Sigmoid colon (tissue), 7 donors: Measurements from ENCODE around the gene PIK3CB. TPM values are rescaled to one million over a fixed set of nuclear protein-coding genes. Genes with fewer than 3 reads are reported as not detected.

Source experiments
- DNase-seq: peaks from one replicate; pipeline ENCODE4 v3.0.0-alpha.2; 2019
- H3K27ac ChIP-seq, 4 donors: fragments of 200-600 bp; sonication (generic); one replicate each; pipeline ENCODE4 v1.5.1; 2016 to 2019; ENCODE audit warnings: mild to moderate bottlenecking in 1 of 4
- H3K27me3 ChIP-seq, 3 donors: fragments of 200-600 bp; sonication (generic); one replicate each; pipeline ENCODE4 v1.5.1; 2019; ENCODE audit warnings: mild to moderate bottlenecking in 1 of 3
- H3K36me3 ChIP-seq, 4 donors: fragments of 200-600 bp; sonication (generic); one replicate each; pipeline ENCODE4 v1.5.1; 2016 to 2019
- H3K4me1 ChIP-seq, 4 donors: fragments of 200-600 bp; sonication (generic); one replicate each; pipeline ENCODE4 v1.5.1; 2017 to 2019
- H3K4me3 ChIP-seq, 4 donors: fragments of 200-600 bp; sonication (generic); one replicate each; pipeline ENCODE4 v1.5.1; 2017 to 2019; ENCODE audit warnings: mild to moderate bottlenecking in 2 of 4, moderate library complexity in 1 of 4
- H3K9me3 ChIP-seq, 4 donors: fragments of 200-600 bp in 3 of 4; sonication (generic) in 3 of 4; one replicate each; pipeline versions ENCODE4 v1.5.1 to v1.6.1; 2013 to 2019
- CTCF ChIP-seq, 4 experiments: fragments of 450-650 bp in 3 of 4; fragments of 200-600 bp in 1 of 4; IDR thresholded peaks; one replicate each; pipeline ENCODE4 v1.5.1; 2016 to 2019; ENCODE audit warnings: antibody characterized with exemption in 4 of 4, mild to moderate bottlenecking in 3 of 4, moderate library complexity in 2 of 4
- EP300 ChIP-seq, 4 donors: sonication (generic); formaldehyde crosslinking; IDR thresholded peaks; one replicate each; pipeline ENCODE4 v1.6.1; 2017; ENCODE audit warnings: antibody characterized with exemption in 4 of 4
- POLR2A ChIP-seq, 2 donors: fragments of 450-650 bp; IDR thresholded peaks; one replicate each; pipeline ENCODE4 v1.6.1; 2016; ENCODE audit warnings: antibody characterized with exemption in 2 of 2, mild to moderate bottlenecking in 2 of 2, moderate library complexity in 2 of 2
- POLR2AphosphoS5 ChIP-seq, 4 donors: sonication (generic); formaldehyde crosslinking; IDR thresholded peaks; one replicate each; pipeline ENCODE4 v1.6.1; 2017; ENCODE audit warnings: antibody characterized with exemption in 4 of 4
- WGBS, 2 donors: extraction: QIAGEN DNeasy Blood & Tissue Kit; methylation state at CpG; one replicate each; pipeline ENCODE4 v1.1.7; 2013; 5-methylcytosine and 5-hydroxymethylcytosine counted together
- intact Hi-C: fragments of 100-400 bp; cut with DNase I; formaldehyde crosslinking; loops from one replicate; pipeline ENCODE4 v1.15.1; 2023
- polyA plus RNA-seq, 3 donors: library from polyadenylated mRNA; stranded (reverse); fragments of 200-250 nt; gene quantifications; one replicate each; pipeline ENCODE4 v1.2.3, GENCODE V29; 2013
- total RNA-seq, 4 donors: library from RNA; depleted of rRNA; stranded (reverse); fragments of >200 nt; gene quantifications; one replicate each; pipeline ENCODE4 v1.1.0, GENCODE V29; 2016
- donor health status: healthy with polysubstance abuse.
- donor health status: Bipolar disorder and iron deficiency.
- donor health status: healthy.

The PIK3CB gene
- total RNA-seq (10 to 100 TPM; 17.4 to 29.5 (median 22.2) TPM), polyA plus RNA-seq (10 to 100 TPM; 18.6 to 28.9 (median 22.0) TPM)

- H3K36me3 ChIP-seq: no peaks in the 10 kb centered on the region
Observed at GRCh38 chr3:138834596-138835396, at the start of gene PIK3CB. PIK3CB (minus strand) TSS chr3:138834928; CDS start chr3:138759343, 75,585 bp downstream.

DNA sequence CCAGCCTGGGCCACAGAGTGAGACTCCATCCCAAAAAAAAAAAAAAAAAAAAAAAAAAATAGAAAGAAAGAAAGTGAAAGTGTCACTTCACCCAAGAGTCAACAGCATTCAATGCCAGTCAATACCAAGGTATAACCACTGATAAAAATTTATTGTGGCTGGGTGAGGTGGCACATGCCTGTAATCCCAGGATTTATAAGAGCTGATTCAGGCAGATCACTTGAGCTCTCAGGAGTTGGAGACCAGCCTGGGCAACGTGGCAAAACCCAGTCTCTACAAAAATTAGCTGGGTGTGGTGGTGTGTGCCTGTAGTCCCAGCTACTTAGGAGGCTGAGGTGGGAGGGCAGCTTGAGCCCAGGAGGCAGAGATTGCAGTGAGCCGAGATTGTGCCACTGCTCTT lies 46.5 kb upstream of the PIK3CB start:
- TF ChIP-seq POLR2A (IDR thresholded peaks at IDR 0.05): no peak
- no peak for TF ChIP-seq EP300 (IDR thresholded peaks at IDR 0.05)
- no peak for TF ChIP-seq CTCF (IDR thresholded peaks at IDR 0.05)
- no peak for TF ChIP-seq POLR2AphosphoS5 (IDR thresholded peaks at IDR 0.05)
- DNase-seq: no peak
- 12 to 55% methylated on average over 2 of the region's 2 CpGs for WGBS, 2 donors
- Histone ChIP-seq H3K4me1 (no peaks in the 10 kb centered on the region), H3K9me3 (no peaks in the 10 kb centered on the region), H3K27me3 (no peaks in the 10 kb centered on the region), H3K4me3 (no peak overlapping the region), H3K27ac (no peak overlapping the region), H3K36me3 (no peaks in the 10 kb centered on the region)
- intact Hi-C loops: no loop called here

More at GRCh38 chr3:138834596-138835396, at the start of gene PIK3CB:
- intact Hi-C loops: loop anchor here (2.0 to 10.0 kb wide), 6 partner anchors 57 to 650 kb away; partner anchors contain the start of genes ARMC8, CEP70 and FAIM
- Histone ChIP-seq H3K27ac (peak within 1 kb of the TSS; percentile 92 to 94 (median 94)), H3K9me3 (no peaks in the 10 kb centered on the region), H3K4me1 (peaks cover 0 to 20% (median 17%) of the 10 kb centered on the region in 4 donors), H3K4me3 (peak within 1 kb of the TSS; percentile 94 to 100 (median 96)), H3K27me3 (no peaks in the 10 kb centered on the region)
- 1% methylated on average over 88 of the region's 88 CpGs for WGBS, 2 donors
- TF ChIP-seq CTCF (IDR thresholded peaks at IDR 0.05) (no peak), POLR2AphosphoS5 (IDR thresholded peaks at IDR 0.05) (peak; percentile 58 to 91 (median 83)), POLR2A (IDR thresholded peaks at IDR 0.05) (peak in 1 of 2 donors; percentile 62), EP300 (IDR thresholded peaks at IDR 0.05) (no peak)
- peak; percentile 92 for DNase-seq

GRCh38 chr3:138879541-138880380 lies 45.0 kb upstream of the PIK3CB start:
- TF ChIP-seq EP300 (IDR thresholded peaks at IDR 0.05) (no peak), POLR2AphosphoS5 (IDR thresholded peaks at IDR 0.05) (no peak), CTCF (IDR thresholded peaks at IDR 0.05) (no peak), POLR2A (IDR thresholded peaks at IDR 0.05) (no peak)
- no peaks in the 10 kb centered on the region for H3K9me3 ChIP-seq
- intact Hi-C loops: no loop called here
- H3K27me3 ChIP-seq: no peaks in the 10 kb centered on the region
- H3K4me3 ChIP-seq: no peak overlapping the region
- no peaks in the 10 kb centered on the region for H3K4me1 ChIP-seq
- WGBS, 2 donors: 56 to 71% methylated on average over 14 of the region's 14 CpGs
- DNase-seq: no peak
- H3K27ac ChIP-seq: no peak overlapping the region
- no peaks in the 10 kb centered on the region for H3K36me3 ChIP-seq

DNA sequence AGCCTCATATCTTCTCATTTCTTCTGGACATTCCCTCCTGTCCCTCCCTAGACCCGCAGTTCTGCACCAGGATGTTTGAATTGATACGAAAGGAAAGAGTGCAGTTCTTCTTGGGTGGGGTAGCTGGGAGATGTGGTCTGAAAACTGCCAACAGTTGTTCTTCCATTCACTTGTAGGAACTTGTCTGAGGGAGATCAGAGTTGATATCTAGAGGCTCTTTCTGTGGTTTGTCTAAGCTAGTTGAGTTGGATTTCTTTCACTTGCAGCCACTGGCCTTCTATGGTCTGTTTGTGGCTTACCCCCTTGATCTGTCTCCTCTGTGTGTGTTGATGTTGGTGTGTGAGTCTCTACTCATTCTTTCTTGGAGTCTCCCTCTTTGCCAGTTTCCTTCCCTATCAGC lies 42.5 kb upstream of the PIK3CB start:
- Histone ChIP-seq H3K36me3 (no peaks in the 10 kb centered on the region), H3K4me1 (no peaks in the 10 kb centered on the region), H3K4me3 (no peak overlapping the region), H3K27ac (no peak overlapping the region), H3K27me3 (no peaks in the 10 kb centered on the region), H3K9me3 (no peaks in the 10 kb centered on the region)
- intact Hi-C loops: no loop called here
- no peak for TF ChIP-seq POLR2AphosphoS5 (IDR thresholded peaks at IDR 0.05)
- TF ChIP-seq POLR2A (IDR thresholded peaks at IDR 0.05): no peak
- TF ChIP-seq CTCF (IDR thresholded peaks at IDR 0.05): no peak
- no peak for TF ChIP-seq EP300 (IDR thresholded peaks at IDR 0.05)
- WGBS, 2 donors: 91 to 94% methylated on average over 2 of the region's 2 CpGs
- no peak for DNase-seq
